HG02884 (cell line): Measurements from ENCODE around the gene HCN2.
"Not testable (repeated sequence)": the region's sequence is repeated elsewhere in the genome, so short reads cannot be mapped to it uniquely, and the experiment has no call there.

ENCODE experiments used
- ATAC-seq: cut with Tn5 transposase; IDR thresholded peaks from one replicate; pipeline ENCODE4 v1.9.1; 2021; ENCODE audit warnings: mild to moderate bottlenecking, moderate library complexity; ENCODE audit not compliant: unreplicated experiment

The HCN2 gene

GRCh38 chr19:602391-603301 is 13.0 kb downstream of the HCN2 start:
- ATAC-seq, result no peak

GRCh38 chr19:603302-603639 is 13.6 kb downstream of the HCN2 start:
- not testable (repeated sequence) for ATAC-seq

- not testable (repeated sequence) for ATAC-seq
These were observed 14.1 kb downstream of the HCN2 start for GRCh38 chr19:603779-604178.

GRCh38 chr19:604355-604754 is 14.7 kb downstream of the HCN2 start:
- no peak for ATAC-seq

GRCh38 chr19:605061-605971 is 15.6 kb downstream of the HCN2 start:
- not testable (repeated sequence) for ATAC-seq

GRCh38 chr19:607301-608154 is 17.8 kb downstream of the HCN2 start:
- no peak for ATAC-seq

GRCh38 chr19:608155-609003 is 18.7 kb downstream of the HCN2 start:
- ATAC-seq, result no peak

GRCh38 chr19:609004-609346 is 19.3 kb downstream of the HCN2 start:
- ATAC-seq, result no peak

- ATAC-seq, result no peak
These were observed 20.6 kb downstream of the HCN2 start for GRCh38 chr19:610071-610800.

GRCh38 chr19:610801-611480 is 21.3 kb downstream of the HCN2 start:
- no peak for ATAC-seq

- ATAC-seq, result no peak
These were observed 21.8 kb downstream of the HCN2 start for GRCh38 chr19:611481-611868.

GRCh38 chr19:612941-613340 is 23.3 kb downstream of the HCN2 start:
- ATAC-seq, result no peak

GRCh38 chr19:613732-614567 is 24.3 kb downstream of the HCN2 start:
- ATAC-seq, result no peak

- ATAC-seq, result no peak
These were observed 25.9 kb downstream of the HCN2 start for GRCh38 chr19:615619-616018.

- ATAC-seq, result no peak
These were observed 26.5 kb downstream of the HCN2 start for GRCh38 chr19:616062-616700.

GRCh38 chr19:616747-617526 is 27.3 kb downstream of the HCN2 start:
- no peak for ATAC-seq
